Stimulated activated CD8-positive, alpha-beta memory T cell treated with anti-CD3 and anti-CD28 coated beads, Interleukin-7, amount 100 ng/mL, for 48 hours (primary cell): ENCODE data around the gene ANGPTL3.

Experiments used
- DNase-seq, 2 donors: peaks; one replicate each; pipeline ENCODE4 v3.0.0-alpha.2; 2020; ENCODE audit warnings: low read depth in 1 of 2; ENCODE audit errors: extremely low read depth in 1 of 2

ANGPTL3 gene

GRCh38 chr1:62625415-62625814 lies 28.1 kb downstream of the ANGPTL3 start:
- no peak for DNase-seq

DNA sequence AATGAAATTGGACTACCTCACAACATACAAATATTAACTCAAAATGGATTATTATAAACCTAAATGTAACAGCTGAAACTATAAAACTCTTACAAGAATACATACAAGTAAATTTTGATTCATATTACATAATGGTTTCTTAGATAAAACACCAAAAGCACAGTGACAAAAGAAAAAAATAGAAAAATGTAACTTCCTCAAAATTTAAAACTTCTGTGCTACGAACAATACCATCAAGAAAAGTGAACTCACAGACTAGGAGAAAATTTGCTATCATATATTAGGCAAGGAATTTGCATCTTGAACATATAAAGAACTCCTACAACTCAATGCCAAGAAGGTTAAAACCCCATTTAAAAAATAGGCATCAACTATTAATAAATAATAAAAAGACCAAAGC lies 31.2 kb downstream of the ANGPTL3 start:
- no peak for DNase-seq

DNA sequence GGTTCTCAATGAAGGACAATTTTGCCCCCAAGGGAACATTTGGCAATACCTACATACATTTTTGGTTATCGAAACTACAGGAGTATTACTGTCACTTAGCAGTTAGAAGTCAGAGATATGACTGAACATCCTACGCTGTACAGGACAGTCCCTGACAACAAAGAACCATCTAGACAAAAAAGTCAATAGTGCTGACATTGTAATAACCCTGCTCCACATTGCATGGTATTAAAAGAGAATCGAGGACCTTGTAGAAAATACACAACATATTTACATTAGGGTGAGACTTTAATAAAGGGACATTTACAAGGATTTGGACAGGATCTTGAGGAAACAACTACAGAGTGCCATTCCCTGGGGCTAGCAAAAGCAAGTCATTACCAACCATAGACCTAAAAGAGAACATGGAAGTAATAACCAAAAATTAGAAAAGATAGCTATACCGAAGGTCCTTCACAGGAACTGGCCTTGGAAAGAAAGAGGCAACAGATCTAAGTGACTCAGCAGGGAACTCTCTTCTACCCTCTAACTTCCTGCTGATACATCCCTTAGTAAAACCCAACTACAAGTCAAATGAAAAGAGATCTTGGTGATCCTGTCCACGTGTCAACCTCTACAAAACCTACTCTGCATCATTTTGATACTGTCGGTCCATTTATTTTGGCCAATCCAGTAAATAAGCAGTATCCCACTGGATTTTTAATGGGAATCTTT lies 40.2 kb downstream of the ANGPTL3 start:
- no peak for DNase-seq

GRCh38 chr1:62643283-62643682 lies 46.0 kb downstream of the ANGPTL3 start:
- DNase-seq = no peak

- DNase-seq = no peak
Observed at GRCh38 chr1:62652387-62652786, 55.1 kb downstream of the ANGPTL3 start.

GRCh38 chr1:62654744-62655143 lies 57.4 kb downstream of the ANGPTL3 start:
- no peak for DNase-seq
